Measurements from ENCODE around the gene SCN3A.

Gene SCN3A

DNA sequence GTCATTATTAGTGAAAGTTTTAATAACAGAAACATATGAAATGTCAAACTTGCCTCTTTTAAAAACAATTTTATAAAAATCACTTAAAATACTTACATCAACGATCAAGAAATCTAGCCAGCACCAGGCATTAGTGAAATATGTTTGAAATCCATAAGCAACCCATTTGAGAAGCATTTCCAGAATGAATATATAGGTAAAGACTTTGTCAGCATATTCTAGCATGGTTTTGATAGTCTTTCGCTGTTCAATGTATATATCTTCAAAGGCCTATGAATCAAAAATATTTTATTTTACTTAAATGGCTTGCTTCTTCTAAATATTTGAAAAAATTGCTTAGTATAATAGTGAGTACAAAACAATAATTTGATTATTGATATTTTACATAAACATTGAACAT is 91.1 kb downstream of the SCN3A start:
- no peak for DNase-seq (ENCODE audit: low read depth in 2 of 2)

DNA sequence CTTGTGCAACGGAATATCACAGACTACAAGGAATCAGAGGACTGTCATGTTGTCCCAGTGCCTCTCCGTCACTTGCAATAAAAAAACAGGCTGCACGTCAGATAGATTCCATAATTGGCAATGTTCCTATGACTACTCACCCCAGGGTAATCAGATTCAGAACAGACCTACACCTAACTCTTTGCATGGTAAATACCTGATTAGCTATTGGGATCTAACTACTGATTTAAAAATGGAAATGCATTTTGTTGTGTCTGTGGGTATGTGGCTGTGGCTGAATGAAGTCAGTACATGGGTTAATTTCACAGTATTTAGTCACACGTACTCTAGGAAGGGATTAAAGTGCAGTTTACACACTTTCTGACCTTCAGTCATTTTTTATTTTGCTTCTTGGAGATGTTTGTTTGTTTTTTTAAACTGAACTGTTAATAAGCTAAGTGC is 91.7 kb downstream of the SCN3A start:
- DNase-seq (ENCODE audit: low read depth in 2 of 2): no peak

DNA sequence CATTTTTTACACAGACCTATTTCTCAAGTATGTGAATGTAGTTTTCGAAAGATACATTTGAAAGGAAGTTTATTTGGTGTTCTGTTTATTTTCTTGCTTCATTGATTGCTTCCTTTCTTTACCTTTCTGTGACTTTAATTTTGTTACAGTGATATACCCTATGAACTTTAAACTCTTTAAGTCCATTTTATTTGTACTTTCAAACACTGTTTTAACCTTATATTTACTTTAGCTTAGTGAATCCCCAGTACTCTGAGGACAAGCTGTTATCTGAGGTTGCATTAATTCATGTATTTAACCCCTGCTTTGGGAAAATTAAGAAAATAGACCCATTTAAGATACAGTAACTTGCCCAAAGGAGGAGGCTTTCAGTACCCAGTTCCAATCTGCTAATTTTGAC is 93.5 kb downstream of the SCN3A start:
- no peak for DNase-seq (ENCODE audit: low read depth in 2 of 2)

DNA sequence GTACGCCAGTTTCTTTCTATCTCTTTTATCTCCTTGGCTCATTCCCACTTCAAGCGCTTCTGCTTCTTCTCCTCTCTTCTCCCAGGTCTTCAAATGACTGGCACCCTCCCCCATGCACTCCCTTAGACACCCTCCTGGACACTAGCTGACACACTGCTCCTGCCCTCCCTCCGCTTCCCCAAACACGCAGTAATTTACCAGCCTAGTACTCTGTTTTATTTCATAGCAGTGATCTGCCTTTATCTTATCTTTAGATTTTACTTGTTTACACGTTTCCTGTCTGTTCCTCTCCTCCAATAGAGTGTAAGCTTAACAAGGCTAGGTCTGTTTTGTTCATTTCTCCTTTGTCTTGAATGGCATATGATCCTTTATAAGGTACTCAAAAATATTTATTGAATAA is 93.9 kb downstream of the SCN3A start:
- DNase-seq (ENCODE audit: low read depth in 2 of 2): no peak

DNA sequence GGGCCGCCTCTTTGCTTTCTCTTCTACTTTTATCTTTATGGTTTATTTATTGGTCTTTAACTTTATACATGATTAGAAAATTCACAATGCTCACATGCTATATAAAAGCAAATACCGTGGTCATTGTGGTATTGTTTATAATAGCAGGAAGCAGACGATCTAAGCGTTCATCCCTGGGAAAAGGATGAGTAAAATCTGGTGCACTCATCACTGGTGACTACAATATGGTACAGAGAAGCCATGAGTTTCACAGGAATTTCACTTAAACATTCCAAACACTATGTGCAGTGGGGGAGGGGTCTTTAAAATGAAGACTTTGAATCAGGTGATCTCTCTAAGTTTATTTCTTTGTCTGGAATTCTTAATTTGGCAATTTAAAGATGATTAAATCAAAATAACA is 97.9 kb downstream of the SCN3A start:
- DNase-seq (ENCODE audit: low read depth in 2 of 2): no peak

DNA sequence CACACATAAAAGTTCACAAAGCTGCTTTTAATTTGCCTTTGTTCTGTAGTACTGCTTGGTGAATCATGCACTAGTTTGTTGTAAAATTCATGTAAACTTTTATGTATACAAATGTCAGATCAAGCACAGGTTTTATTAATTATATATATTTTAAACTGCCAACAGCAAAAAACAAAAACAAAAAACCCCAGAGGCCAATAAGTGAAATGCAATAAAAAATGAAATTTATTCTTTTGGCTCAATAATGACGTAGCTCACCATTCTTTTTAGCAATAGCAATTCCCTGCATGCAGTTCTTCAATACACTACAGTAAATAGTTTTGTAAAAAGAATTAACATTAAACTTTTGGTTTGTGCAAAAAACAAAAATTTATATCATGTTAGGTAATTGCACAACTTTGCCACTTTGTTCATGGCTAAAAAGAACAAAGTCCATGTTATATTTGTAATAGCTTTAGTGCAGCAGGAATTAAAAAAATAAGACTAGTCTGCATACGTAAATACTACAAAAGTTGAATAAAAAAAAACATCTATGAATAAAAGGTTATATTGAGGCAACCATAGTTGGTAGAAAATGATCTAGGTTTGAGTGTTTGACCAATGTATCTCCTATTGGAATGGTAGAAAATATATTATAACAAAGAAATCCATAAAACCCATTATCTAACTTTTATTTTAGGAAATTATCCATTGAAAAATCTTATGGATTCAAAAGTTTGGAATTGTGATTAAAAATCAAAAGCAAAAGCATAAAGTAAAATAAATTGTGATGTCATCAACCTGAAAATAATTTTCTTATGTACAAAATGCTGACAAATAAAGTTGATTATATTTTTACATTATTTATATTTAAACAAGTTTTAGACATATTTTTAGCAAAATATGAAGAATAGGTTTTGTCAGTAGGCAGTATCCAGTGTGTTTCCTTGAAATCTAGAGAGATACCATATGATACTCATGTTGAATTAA is 115.6 kb downstream of the SCN3A start:
- DNase-seq (ENCODE audit: low read depth in 2 of 2): no peak

DNA sequence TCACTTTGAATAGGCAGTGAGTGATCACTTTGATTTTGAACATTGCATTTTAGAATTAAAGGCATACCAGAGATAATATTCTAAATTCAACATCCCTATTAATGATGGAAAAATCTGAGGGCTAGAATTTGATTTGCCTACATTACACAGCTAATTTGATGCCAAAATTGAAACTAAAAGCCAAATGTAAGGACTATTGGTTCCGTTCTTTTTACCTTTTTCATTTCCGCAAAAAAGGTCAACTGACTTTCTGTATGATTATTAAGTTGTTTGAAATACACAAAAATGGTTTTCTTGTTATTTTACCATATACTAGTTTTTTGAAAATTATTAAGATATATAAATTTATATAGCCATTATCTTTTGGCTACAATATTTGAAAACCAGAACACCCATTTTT is 117.5 kb downstream of the SCN3A start:
- no peak for DNase-seq (ENCODE audit: low read depth in 2 of 2)

DNA sequence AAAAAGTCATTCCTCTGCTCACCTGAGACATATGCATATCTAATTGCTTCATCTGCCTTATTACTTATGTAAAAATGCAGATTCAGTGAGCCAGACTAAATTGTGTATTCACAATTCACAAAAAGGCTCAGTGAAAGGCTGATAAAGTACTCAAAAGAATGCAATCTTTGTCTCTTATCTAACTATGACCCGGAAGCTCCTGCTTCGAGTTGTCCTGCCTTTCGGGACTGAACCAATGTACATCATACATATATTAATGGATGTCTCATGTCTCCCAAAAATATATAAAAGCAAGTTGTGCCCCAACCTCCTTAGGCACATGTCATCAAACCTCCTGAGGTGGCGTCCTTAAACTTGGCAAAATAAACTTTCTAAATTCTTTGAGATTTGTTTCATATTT is 120.5 kb downstream of the SCN3A start:
- DNase-seq (ENCODE audit: low read depth in 2 of 2): no peak

DNA sequence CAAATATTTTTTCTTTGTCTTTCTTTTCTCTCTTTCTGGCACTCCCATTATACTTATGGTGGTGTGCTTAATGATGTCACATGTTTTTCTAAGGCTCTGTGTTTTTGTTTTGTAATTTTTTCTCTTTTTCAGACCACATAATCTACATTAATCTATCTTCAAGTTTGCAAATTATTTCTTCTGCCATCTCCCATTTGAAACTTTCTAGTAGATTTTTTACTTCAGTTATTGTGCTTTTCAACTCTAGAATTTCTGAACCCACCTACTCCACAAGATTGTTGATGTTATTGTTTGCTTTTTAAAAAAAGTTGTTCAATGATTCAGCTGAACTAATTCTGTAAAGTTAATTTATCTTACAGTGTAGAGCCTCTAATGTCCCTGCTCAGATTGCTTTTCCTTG is 121.4 kb downstream of the SCN3A start:
- DNase-seq (ENCODE audit: low read depth in 2 of 2): no peak

DNA sequence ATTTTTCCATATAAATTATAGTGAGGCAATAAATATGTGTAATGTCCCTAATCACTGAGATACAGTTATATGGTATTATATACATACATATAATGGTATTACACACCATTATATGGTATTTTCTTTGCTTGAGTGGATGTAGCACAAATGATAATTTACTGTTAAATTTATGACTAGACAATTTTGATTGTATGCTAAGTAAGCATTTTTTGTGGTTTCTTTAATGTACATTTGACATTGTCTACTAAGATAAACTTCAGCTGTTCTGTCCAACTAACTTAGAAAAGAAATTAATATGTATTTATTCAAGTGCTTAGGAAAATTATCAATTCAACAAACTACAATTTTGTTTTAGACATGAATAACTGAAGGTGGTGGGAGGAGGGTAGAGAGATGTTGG is 122.6 kb downstream of the SCN3A start:
- DNase-seq (ENCODE audit: low read depth in 2 of 2): no peak

DNA sequence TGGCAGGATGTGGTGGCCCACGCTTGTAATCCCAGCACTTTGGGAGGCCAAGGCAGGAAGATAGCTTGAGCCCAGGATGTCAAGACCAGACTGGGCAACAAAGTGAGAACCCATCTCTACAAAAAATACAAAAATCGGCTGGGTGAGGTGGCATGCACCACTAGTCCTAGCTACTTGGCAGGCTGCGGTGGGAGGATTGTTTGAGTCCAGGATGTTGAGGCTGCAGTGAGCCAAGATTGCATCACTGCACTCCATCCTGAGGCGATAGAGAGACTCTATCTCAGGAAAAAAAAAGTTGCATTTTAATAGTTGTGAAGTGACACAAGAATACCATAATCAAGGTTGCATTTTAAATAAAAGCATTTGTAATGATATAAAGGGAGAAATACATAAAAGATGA is 124.4 kb downstream of the SCN3A start:
- DNase-seq (ENCODE audit: low read depth in 2 of 2): no peak

DNA sequence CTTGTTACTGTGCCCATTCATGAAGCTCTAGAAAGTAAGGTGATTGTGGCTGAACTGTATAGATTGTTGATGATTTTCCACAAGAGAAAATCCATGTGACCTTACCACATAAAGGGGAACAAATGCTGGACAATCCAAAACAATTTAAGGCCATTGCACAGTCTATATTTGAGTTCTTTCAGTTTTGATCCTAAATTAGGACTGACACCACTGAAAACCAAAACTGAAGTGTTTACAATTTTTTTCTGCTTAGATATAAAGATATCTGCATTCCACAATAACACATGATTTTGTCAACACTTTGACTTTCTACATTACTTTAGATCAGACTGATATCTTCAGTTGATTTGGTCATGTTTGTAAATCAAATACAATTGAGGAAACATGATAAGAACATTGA is 124.9 kb downstream of the SCN3A start:
- DNase-seq (ENCODE audit: low read depth in 2 of 2): no peak

DNA sequence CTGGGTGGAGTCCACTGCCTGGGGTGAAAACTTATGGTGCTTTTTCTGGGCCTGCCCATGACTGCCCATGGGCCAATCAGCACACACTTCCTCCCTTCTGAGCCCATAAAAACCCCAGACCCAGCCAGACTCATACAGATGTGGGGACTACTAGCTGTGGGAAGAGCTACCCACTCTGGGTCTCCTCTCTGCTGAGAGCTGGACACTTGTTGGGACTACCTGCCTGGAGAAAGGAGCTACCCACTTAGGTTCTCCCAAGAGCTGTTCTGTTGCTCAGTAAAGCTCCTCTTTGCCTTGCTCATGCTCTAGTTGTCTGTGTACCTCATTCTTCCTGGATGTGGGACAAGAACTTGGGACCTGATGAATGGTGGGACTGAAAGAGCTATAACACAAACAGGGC is 129.0 kb downstream of the SCN3A start:
- DNase-seq (ENCODE audit: low read depth in 2 of 2): no peak

DNA sequence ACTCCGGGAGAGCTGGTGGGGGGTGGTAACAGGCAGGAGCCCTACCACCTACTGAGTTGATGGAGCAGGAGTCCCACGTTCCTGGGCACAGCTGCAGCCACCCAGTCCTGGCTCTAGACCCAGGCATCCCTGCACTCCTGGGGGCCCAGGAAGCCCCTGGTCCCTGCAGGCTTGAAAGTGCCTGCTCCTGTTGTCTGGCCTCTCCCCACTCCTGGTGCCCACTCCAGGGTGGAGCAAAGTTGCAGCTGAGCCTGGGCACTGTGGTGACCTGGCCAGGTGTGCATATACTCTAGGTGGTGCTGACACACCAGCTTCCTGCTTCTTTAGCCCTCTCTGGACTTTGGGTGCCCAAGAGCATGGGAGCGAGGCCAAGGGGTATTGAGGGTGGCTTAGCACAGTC is 129.5 kb downstream of the SCN3A start:
- DNase-seq (ENCODE audit: low read depth in 2 of 2): no peak

DNA sequence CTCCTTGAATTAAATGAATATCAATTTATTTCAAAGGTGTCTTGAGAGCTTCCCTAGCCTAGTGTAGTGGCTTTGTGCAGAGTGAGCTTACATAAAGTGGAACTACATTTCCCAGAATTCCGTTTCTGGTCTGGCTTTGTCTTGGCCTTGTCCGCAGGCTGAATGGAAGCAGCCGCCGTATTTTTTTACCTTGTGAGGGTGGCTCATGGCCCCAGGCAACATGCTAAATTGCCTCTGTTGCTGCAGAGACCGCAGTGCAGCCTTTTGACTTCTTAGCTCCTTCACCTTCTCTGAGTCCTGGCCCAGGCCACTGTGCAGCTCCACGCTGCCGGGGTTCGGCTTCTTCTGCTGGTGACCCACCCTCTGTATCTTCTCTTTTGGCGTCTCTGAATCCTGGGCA is 133.8 kb downstream of the SCN3A start:
- DNase-seq (ENCODE audit: low read depth in 2 of 2): no peak

DNA sequence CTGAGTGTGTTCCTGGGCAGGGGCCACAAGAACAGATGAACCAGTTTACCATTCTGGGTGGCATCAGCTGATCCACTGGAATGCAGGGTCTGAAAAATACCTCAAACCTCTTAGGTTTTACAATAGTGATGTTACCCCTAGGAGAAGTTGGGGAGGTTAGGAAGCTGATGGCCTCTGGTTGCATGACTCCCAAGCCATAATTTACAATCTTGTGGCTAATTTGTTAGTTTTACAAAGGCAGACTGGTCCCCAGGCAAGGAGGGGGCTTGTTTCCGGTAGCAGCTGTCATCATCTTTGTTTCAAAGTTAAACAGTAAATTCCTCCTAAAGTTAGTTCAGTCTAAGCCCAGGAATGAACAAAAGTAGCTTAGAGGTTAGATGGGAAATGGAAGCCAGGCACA is 134.7 kb downstream of the SCN3A start:
- no peak for DNase-seq (ENCODE audit: low read depth in 2 of 2)

DNA sequence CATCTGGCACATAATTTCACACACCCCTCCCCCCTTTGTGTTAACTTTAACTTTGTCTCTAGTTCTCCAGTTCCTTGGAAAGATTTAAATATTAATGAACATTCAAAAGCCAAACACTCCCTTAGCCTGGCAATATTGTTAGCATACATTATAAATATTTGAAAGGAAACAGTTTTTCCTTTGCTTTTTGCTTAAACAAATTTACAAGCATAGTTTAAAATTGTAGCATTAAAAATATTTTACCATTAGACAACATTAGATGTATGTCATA is 135.4 kb downstream of the SCN3A start:
- no peak for DNase-seq (ENCODE audit: low read depth in 2 of 2)

DNA sequence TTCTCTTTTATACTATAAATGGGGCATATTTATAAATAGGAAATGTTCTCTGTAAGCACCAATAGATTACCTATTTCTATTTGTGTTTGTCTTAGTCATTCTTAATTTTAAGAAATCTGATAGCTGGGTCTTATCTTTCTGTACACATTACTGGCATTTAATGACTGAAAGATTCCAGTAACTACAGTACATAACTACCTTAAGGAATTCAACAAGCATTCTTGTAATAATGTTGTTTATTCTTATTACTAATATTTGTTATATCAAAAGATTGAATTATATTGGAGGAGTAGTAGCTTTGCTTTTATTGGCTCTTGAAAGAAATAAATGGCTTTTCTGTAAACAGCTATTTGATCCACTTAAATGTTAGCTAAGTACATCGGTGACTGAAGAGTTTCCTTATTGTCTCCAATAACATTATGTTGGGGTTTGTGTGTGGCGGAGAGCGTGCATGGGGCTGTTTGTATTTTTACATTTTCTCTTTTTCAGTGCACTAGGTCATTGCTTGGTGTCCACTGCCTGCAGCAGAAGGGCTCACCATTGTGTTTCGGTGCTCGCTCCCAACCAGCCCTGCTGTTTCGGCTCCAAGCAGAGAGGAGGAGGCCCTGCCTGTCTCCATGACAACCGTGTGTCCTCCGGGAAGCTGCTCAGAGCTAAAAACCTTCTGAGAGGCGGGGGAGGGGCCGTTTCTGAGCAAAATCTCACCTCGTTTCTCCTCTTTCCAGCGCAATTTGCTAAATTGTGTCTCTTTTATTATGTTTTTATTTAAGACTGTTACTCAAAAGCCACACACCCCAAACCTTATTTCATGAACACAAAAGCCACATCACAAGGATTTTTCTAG is 136.0 kb downstream of the SCN3A start:
- no peak for DNase-seq (ENCODE audit: low read depth in 2 of 2)

DNA sequence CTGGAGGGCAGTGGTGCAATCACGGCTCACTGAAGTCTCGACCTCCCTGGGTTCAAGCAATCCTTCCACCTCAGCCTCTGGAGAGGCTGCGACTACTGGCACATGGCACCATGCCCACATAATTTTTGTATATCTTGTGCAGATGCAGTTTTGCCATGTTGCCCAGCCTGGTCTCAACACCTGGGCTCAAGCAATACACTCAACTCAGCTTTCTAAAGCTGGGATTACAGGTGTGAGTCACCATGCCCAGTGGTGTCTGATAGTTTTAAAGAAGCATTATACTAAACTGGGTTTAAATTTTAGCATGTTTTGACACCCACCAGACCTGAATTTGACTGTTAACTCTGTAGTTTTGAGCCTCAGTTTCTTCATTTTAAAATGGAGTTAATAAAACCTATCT is 139.1 kb downstream of the SCN3A start:
- DNase-seq (ENCODE audit: low read depth in 2 of 2): no peak

DNA sequence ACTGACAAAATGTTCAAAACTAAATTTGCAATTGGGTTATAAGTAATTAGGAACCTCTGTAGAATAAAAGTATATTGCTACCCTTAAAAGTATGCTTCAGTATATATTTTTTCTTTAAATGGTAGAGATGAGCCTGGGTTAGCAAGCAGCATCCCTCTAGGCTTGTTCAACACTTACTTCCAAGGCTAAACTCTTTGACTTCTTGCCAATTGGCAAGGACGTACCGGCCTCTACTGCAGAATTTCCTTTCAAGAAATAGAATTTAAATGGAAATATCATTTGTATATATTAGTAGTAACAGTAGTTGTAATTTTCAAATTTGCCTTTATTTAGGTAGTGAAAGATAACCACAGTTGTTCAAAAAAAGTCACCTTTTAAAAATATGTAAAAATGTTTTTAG is 143.4 kb downstream of the SCN3A start:
- DNase-seq (ENCODE audit: low read depth in 2 of 2): no peak

DNA sequence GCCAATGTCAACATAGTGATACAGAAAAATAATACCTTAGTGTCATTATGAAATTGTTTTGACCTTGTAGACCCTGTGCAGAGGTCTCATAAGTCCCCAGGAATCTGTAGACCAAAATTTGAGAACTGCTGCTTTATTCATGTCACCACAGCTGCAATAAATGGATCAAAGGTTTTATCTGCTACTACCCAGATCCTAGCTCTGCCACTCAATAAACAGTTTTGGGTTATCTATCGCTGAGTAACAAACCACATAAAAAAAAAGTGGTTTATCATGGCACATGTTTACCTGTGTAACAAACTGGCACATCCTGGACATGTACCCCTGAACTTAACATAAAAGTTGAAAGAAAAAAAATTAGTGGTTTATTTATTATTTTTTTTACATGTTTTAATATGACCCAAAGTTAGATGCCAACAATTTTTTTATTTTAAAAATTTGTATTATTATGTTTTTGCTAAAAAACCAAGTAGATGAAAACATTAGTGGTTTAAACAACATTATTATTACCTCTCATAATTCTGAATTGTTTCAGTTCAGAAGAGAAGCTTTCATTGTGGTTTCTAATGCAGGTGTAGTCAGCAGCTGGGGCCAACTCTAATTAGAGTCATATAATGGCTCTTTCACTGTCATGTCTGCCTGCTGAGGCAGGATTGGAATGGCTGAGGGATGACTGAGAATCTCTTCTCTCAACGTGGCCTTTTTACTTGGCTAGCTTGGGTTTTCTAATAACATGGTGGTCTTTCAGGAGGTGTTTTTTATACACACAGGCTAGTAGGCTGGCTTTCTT is 145.2 kb downstream of the SCN3A start:
- no peak for DNase-seq (ENCODE audit: low read depth in 2 of 2)

DNA sequence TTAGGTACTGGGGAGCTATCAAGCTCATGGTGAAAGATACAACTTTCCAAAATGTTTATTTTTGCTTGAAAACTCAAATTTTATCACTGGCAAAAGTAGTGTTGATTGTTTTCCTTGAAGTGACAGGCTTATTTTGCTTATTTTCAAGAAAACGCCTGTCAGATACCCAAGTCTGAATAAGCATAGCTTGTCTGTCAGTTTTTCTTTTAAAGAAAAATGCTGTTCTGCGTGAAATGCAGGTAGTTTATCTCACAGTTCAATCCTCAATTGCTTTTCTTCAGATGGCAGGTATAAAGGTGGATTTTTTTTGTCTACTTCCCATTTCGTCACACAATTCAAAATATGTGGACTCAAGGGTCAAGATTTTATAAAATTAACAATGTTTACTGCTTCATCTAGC is 145.9 kb downstream of the SCN3A start:
- DNase-seq (ENCODE audit: low read depth in 2 of 2): no peak

Data from stimulated activated CD8-positive, alpha-beta memory T cell treated with anti-CD3 and anti-CD28 coated beads, Interleukin-7, amount 100 ng/mL, for 4 hours (primary cell).